Measurements from ENCODE around the gene PPT1. TPM values are rescaled to one million over a fixed set of nuclear protein-coding genes. Genes with fewer than 3 reads are reported as not detected.

The PPT1 gene
- 10 to 100 TPM; 51.7 to 64.7 TPM for total RNA-seq
- long read RNA-seq, full-length matches to known transcripts = 110 of 113 reads
- long read RNA-seq, partial matches to known transcripts = 3 of 113 reads
- long read RNA-seq, other reads (novel, unspliced or antisense) = 0 of 113 reads

- peak; percentile 85 for DNase-seq
- ATAC-seq = peak; percentile 96 to 98
- intact Hi-C loops (cut with DNase I) = no loop called here
Measured at GRCh38 chr1:40096977-40097782, at the start of gene PPT1. Gene PPT1 (minus strand): TSS chr1:40097252. CDS start chr1:40097238, 14 bp downstream.

DNA sequence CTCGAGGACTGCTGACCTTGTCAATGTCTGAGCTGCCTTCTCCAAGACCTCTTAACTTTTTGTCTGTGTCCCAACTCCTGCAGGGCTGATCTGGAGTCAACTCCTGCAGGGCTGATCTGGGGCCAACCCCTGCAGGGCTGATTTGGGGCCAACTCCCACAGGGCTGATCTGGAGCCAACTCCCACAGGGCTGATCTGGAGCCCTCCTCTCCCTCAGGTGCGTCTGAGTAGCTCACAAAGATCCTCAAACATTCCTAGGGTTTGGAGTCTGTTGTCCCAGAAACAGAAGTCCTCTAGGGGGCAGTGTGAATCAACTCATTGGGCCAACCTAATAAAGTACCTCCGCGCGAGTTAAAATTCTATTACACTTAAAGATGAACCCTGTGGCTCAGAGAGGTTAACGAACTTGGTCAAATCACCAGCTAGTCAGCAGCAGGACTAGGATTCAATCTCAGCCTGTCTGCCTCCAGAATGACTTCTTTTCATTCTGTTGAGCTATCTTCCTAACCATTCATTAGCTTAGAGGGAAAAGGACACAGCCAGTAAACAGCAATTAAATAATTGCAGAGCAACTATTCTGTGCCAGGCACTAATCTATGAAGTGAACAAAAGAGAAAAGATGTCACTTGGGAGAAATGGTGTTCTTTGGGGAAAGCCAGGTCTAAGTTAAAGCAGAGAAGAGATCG, 47.0 kb upstream of the PPT1 start:
- intact Hi-C loops (cut with DNase I) = loop anchor here in 1 of 2 donors (5.0 kb wide), 2 partner anchors 198 to 263 kb away; no protein-coding TSS in a partner anchor
- ATAC-seq (peak; percentile 77 to 81), DNase-seq (peak; percentile 31)

GRCh38 chr1:40141878-40142535, 45.0 kb upstream of the PPT1 start:
- no peak for DNase-seq
- ATAC-seq = no peak
- intact Hi-C loops (cut with DNase I) = loop anchor here in 1 of 2 donors (5.0 kb wide), 2 partner anchors 200 to 265 kb away; no protein-coding TSS in a partner anchor

- ATAC-seq (no peak), DNase-seq (no peak)
- intact Hi-C loops (cut with DNase I) = loop anchor here in 1 of 2 donors (5.0 kb wide), 2 partner anchors 202 to 267 kb away; no protein-coding TSS in a partner anchor
Measured at GRCh38 chr1:40140211-40140973, 43.3 kb upstream of the PPT1 start.

GRCh38 chr1:40133839-40134238, 36.8 kb upstream of the PPT1 start:
- DNase-seq (no peak), ATAC-seq (no peak)
- intact Hi-C loops (cut with DNase I) = no loop called here

DNA sequence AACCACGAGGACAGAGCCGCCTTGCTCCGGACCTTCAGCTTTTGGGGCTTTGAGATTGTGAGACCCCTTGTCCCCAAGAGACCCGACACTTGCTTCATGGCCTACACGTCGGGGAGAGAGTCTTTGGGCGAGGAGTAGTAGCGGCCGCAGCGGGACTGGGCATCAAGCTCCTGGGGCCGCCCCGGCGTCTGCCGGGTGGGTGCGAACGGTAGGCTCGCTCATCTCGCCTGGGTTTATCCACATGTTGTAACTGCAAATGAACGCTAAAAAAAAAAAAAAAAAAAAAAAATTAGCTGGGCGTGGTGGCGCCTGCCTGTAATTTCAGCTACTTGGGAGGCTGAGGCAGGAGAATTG, 36.2 kb upstream of the PPT1 start:
- ATAC-seq = no peak
- no peak for DNase-seq
- intact Hi-C loops (cut with DNase I) = no loop called here

DNA sequence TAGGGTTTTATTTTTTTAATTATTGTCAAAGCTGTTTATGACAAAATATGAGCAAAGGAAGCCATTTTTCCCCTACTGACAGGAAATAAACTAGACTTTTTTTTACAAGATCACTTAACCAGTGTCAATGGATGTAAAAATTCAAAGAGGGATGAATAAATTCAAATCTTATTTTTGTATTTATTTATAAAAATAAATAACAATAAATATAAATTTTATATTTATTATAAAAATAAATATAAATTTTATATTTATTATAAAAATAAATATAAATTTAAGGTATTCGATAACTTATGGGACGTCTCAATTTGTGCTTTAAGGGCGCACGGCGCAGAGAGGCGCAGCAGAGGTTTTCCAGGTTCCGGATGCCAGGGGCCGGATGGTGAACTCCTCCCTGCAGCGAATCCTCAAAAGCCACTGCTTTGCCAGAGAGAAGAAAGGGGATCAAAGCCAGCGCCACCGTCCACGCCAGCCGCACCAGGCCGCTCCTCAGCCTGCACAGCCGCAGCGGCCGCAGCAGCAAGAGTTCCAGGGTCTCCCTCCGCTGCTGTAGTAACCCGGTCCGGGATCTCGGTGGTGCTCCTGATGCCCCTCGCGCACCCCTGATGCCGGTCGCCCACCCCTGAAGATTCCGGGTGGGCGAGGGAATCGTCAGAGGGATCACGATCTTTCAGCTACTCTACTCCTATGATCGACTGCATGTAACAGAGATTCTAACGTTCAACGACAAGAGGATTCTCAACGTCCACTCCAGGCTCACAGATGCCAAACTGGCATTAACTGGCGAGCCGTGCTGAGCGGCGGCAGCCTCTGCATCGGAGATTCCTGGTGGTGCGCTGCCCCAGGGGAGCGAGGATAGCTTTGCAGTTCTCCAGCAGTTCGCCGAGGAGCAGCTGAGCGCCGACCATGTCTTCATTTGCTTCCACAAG, 35.6 kb upstream of the PPT1 start:
- peak in 1 of 2 donors; percentile 42 for ATAC-seq

GRCh38 chr1:40130892-40131291, 33.8 kb upstream of the PPT1 start:
- DNase-seq = no peak
- intact Hi-C loops (cut with DNase I) = no loop called here
- ATAC-seq = no peak

More for the DNA sequence above, 35.6 kb upstream of the PPT1 start:
- DNase-seq = peak; percentile 22
- intact Hi-C loops (cut with DNase I) = no loop called here

DNA sequence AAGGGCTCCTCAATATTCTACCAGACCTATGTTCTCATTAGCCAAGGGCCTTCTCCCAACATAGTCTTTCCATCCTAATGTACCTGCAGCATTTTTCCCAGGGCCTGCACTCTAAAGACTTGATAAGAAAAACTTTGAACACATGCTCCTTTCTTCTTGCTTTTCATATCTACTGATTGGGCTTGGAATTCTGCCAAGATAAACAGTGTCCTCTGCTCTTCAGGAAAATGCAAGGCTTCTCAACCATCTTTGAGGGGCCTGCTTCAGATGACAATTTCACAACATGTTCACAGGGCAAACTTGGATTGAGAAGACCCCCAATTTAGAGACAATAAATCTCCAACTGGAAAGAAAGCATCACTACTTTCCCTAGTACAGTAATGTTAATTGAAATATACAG, 25.8 kb upstream of the PPT1 start:
- ATAC-seq = no peak
- intact Hi-C loops (cut with DNase I) = no loop called here
- no peak for DNase-seq

GRCh38 chr1:40120128-40120527, 23.1 kb upstream of the PPT1 start:
- ATAC-seq (no peak), DNase-seq (no peak)
- intact Hi-C loops (cut with DNase I) = no loop called here

DNA sequence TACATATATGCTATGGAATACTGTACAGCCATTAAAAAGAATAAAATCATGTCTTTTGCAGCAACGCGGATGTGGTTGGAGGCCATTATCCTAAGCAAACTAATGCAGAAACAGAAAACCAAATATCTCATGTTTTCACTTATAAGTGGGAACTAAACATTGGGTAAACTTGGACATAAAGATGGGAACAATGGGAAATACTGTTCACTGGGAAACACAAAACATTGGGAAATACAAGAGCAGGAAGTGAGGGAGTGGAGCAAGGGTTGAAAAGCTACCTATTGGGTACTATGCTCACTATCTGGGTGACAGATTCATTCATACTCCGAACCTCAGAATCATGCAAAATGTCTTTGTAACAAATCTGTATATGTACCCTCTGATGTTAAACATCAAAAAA, 17.3 kb upstream of the PPT1 start:
- no peak for ATAC-seq
- no peak for DNase-seq

GRCh38 chr1:40110389-40110788, 13.3 kb upstream of the PPT1 start:
- no peak for ATAC-seq
- intact Hi-C loops (cut with DNase I) = no loop called here
- DNase-seq = no peak

More for the DNA sequence above, 17.3 kb upstream of the PPT1 start:
- intact Hi-C loops (cut with DNase I) = no loop called here

- intact Hi-C loops (cut with DNase I) = no loop called here
Measured at GRCh38 chr1:40107290-40107959, 10.4 kb upstream of the PPT1 start.

GRCh38 chr1:40105028-40105427, 8.0 kb upstream of the PPT1 start:
- intact Hi-C loops (cut with DNase I) = no loop called here
- ATAC-seq = no peak
- no peak for DNase-seq

More at GRCh38 chr1:40107290-40107959, 10.4 kb upstream of the PPT1 start:
- ATAC-seq (no peak), DNase-seq (no peak)

DNA sequence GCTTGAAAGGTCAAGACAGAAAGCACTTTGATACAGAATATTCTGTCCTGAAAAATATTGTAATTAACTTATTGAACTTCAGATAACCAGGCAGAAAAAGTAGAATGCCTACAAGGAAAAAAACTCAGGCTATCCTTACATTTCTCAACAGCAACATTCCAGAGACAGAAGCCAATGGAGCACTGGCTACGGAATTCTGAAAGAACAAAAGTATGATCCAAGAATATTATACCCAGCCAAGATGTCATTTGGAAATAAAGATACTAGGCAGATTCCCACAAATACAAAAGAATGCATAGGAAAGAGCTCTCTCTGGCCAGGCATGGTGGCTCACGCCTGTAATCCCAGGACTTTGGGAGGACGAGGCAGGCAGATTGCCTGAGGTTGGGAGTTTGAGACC, 5.8 kb upstream of the PPT1 start:
- intact Hi-C loops (cut with DNase I) = no loop called here
- ATAC-seq (no peak), DNase-seq (no peak)

GRCh38 chr1:40102038-40102437, 5.0 kb upstream of the PPT1 start:
- DNase-seq (no peak), ATAC-seq (no peak)
- intact Hi-C loops (cut with DNase I) = no loop called here

DNA sequence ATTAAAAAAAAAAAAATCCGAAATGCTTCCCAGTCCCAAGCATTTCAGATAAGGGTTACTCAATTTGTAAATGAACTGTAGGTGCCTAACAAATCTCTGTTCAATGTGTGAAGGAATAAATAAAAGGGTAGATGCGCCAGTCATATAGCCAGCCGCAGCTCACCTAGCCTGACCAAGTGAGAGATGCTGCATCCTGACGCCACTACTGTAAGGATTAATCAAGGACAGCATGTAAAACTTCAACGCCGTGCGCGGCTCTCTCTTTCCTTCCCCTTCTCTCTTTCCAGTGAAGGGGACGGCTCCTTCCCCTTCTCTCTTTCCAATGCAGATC, 441 bp downstream of the PPT1 start:
- ATAC-seq = peak; percentile 7 to 32
- intact Hi-C loops (cut with DNase I) = no loop called here
- DNase-seq = no peak

DNA sequence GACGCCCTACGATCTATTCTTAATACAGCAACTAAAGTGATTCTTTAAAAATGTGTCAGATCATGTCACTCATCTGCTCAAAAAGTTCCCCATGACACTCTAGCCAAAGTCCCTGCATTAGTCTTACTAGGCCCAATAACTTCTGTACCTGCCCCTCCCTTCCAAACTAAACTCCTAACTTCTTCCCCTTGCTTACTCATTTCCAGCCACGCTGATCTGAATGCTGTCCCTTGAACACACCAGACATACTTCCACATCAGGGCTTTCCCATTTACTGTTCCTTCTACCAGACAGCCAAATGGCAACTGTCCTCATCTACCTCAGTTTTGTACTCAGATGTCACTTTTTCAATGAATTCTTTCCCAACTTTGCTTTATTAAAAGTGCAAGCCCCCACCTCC, 1.2 kb downstream of the PPT1 start:
- ATAC-seq = no peak
- no peak for DNase-seq
- intact Hi-C loops (cut with DNase I) = no loop called here
